ENCODE data around the gene VPS37C. TPM values are rescaled to one million over a fixed set of nuclear protein-coding genes. Genes with fewer than 3 reads are reported as not detected.
A peak's percentile ranks its signal among the peaks of the same experiment; 100 is the strongest.

The VPS37C gene
- total and polyA plus RNA-seq, 2 of the 13 experiments (the other 11 are each of a cell fraction or from before 2014, with no cell fraction given), result 7.5 to 8.8 TPM

GRCh38 chr11:61087426-61088119, 73.7 kb downstream of the VPS37C start:
- no TSS peak for BruUV-seq (replicated peaks)
- 27% methylated on average over 7 of the region's 9 CpGs for WGBS (ENCODE audit: low lambda C conversion rate)

GRCh38 chr11:61083601-61084147, 77.6 kb downstream of the VPS37C start:
- ATAC-seq (no peak), FAIRE-seq (no peak), DNase-seq (ENCODE audit: low spot score) (no peak)
- BruUV-seq (replicated peaks), result no TSS peak
- Histone ChIP-seq H4K20me1 (ENCODE audit: insufficient read depth, low read length) (no peaks in the 10 kb centered on the region), H2AFZ (ENCODE audit: low read length) (no peak overlapping the region), H3K79me2 (ENCODE audit: insufficient read depth, low read length) (no peaks in the 10 kb centered on the region), H3K4me3 (replicated peaks in 1 of 3; ENCODE audit: insufficient read depth in 1 of 3, low read depth in 2 of 3, low read length in 3 of 3) (no peak overlapping the region), H3K4me1 (ENCODE audit: insufficient read depth, low read length) (no peaks in the 10 kb centered on the region), H3K36me3 (replicated peaks in 1 of 2; ENCODE audit: control insufficient read depth in 1 of 2, insufficient read depth in 2 of 2, low read length in 2 of 2) (no peaks in the 10 kb centered on the region), H3K9ac (ENCODE audit: insufficient read depth, low read depth, low read length) (no peak overlapping the region), H3K27me3 (ENCODE audit: control insufficient read depth in 1 of 2, insufficient read depth in 2 of 2, low read length in 2 of 2) (peaks cover 5 to 43% of the 10 kb centered on the region in 2 experiments; a peak in 3 of 5 replicates), H3K4me2 (ENCODE audit: low read depth, low read length) (no peak overlapping the region), H3K27ac (ENCODE audit: extremely low read length, insufficient read depth, low read length) (no peak overlapping the region), H3K9me3 (ENCODE audit: low read length) (no peaks in the 10 kb centered on the region)
- ChIA-PET CTCF (ENCODE audit: low intra/inter-chr PET ratio, low total read pairs) (no interaction called here), POLR2A (no interaction called here)
- in situ Hi-C loops (cut with HindIII; ENCODE audit: extremely low pct_ligation_motif_present, low pct_unique_long_range_greater_than_20kb) (no loop called here), intact Hi-C loops (cut with micrococcal nuclease; ENCODE audit: unreplicated experiment) (no loop called here)
- WGBS (ENCODE audit: low lambda C conversion rate), result 35% methylated on average over 8 of the region's 13 CpGs
- TF ChIP-seq, protein P1, sequence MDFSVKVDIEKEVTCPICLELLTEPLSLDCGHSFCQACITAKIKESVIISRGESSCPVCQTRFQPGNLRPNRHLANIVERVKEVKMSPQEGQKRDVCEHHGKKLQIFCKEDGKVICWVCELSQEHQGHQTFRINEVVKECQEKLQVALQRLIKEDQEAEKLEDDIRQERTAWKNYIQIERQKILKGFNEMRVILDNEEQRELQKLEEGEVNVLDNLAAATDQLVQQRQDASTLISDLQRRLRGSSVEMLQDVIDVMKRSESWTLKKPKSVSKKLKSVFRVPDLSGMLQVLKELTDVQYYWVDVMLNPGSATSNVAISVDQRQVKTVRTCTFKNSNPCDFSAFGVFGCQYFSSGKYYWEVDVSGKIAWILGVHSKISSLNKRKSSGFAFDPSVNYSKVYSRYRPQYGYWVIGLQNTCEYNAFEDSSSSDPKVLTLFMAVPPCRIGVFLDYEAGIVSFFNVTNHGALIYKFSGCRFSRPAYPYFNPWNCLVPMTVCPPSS (IDR thresholded peaks at IDR 0.05), result no peak
- TF ChIP-seq SRSF9 (IDR thresholded peaks at IDR 0.05; ENCODE audit: borderline replicate concordance, insufficient read depth, low read depth, low read length, poor library complexity, severe bottlenecking), result no peak
- no peak for TF ChIP-seq AHDC1 (CRISPR knock-in tag; IDR thresholded peaks at IDR 0.05; ENCODE audit: borderline replicate concordance)
- no peak for TF ChIP-seq ZNF20 (CRISPR knock-in tag; IDR thresholded peaks at IDR 0.05)

More at GRCh38 chr11:61087426-61088119, 73.7 kb downstream of the VPS37C start:
- no peak overlapping the region for H3K4me2 ChIP-seq (ENCODE audit: low read depth, low read length)
- no peaks in the 10 kb centered on the region for H3K79me2 ChIP-seq (ENCODE audit: insufficient read depth, low read length)
- no peaks in the 10 kb centered on the region for H3K4me1 ChIP-seq (ENCODE audit: insufficient read depth, low read length)
- no peak overlapping the region for H3K4me3 ChIP-seq (replicated peaks in 1 of 3; ENCODE audit: insufficient read depth in 1 of 3, low read depth in 2 of 3, low read length in 3 of 3)
- in situ Hi-C loops (cut with HindIII; ENCODE audit: extremely low pct_ligation_motif_present, low pct_unique_long_range_greater_than_20kb), result no loop called here
- ATAC-seq (no peak), FAIRE-seq (no peak), DNase-seq (ENCODE audit: low spot score) (no peak)
- no peak overlapping the region for H2AFZ ChIP-seq (ENCODE audit: low read length)
- H3K36me3 ChIP-seq (replicated peaks in 1 of 2; ENCODE audit: control insufficient read depth in 1 of 2, insufficient read depth in 2 of 2, low read length in 2 of 2), result no peaks in the 10 kb centered on the region
- H4K20me1 ChIP-seq (ENCODE audit: insufficient read depth, low read length), result no peaks in the 10 kb centered on the region
- no peaks in the 10 kb centered on the region for H3K9me3 ChIP-seq (ENCODE audit: low read length)
- ChIA-PET POLR2A (no interaction called here), CTCF (ENCODE audit: low intra/inter-chr PET ratio, low total read pairs) (no interaction called here)
- TF ChIP-seq CREB1 (IDR thresholded peaks at IDR 0.05) (peak; percentile 91), CREB1 (CRISPR knock-in tag; IDR thresholded peaks at IDR 0.05) (no peak), ATF7 (IDR thresholded peaks at IDR 0.05) (peak; percentile 85), ATF7 (CRISPR knock-in tag; IDR thresholded peaks at IDR 0.05) (no peak), MATR3 (CRISPR knock-in tag; IDR thresholded peaks at IDR 0.05) (no peak), ZIK1 (CRISPR knock-in tag; IDR thresholded peaks at IDR 0.05; ENCODE audit: borderline replicate concordance, low read depth) (no peak), ZNF446 (CRISPR knock-in tag; IDR thresholded peaks at IDR 0.05) (no peak), KLF6 (CRISPR knock-in tag; IDR thresholded peaks at IDR 0.05) (no peak)
- TF ChIP-seq, protein P2, sequence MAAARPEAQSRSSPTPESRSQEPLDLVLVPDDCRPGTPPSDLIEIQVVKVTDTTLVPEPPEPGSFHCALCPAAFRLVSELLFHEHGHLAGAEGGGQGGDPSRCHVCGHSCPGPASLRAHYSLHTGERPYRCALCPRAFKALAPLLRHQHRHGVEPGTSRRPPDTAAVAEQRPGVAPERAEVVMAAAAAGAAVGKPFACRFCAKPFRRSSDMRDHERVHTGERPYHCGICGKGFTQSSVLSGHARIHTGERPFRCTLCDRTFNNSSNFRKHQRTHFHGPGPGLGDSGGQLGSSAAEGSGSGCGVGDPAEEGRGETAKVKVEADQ (CRISPR knock-in tag; IDR thresholded peaks at IDR 0.05; ENCODE audit: borderline replicate concordance), result no peak
- H3K9ac ChIP-seq (ENCODE audit: insufficient read depth, low read depth, low read length), result no peak overlapping the region
- peaks cover 1 to 16% of the 10 kb centered on the region in 2 experiments; a peak in 3 of 5 replicates for H3K27me3 ChIP-seq (ENCODE audit: control insufficient read depth in 1 of 2, insufficient read depth in 2 of 2, low read length in 2 of 2)
- no peak overlapping the region for H3K27ac ChIP-seq (ENCODE audit: extremely low read length, insufficient read depth, low read length)
- intact Hi-C loops (cut with micrococcal nuclease; ENCODE audit: unreplicated experiment), result no loop called here

All from HepG2 (cell line).